Measurements from ENCODE around the gene IFI35.

GRCh38 chr17:42967925-42968324 lies 38.7 kb upstream of the IFI35 start:
- TF ChIP-seq CTCF (IDR thresholded peaks at IDR 0.05) (no peak), POLR2A (IDR thresholded peaks at IDR 0.05) (no peak)
